Astrocyte (in vitro differentiated cells and primary cell): ENCODE measurements around the gene RASGRP3.

Experiments
- CTCF ChIP-seq: IDR thresholded peaks from 2 replicates; pipeline ENCODE4 v1.5.1; 2011; ENCODE audit warnings: low read depth, mild to moderate bottlenecking, inconsistent platforms, low read length, moderate library complexity; ENCODE audit not compliant: insufficient read depth
- EZH2 ChIP-seq: IDR thresholded peaks from 2 replicates; pipeline ENCODE4 v1.6.1; 2012; ENCODE audit warnings: mild to moderate bottlenecking, low read length, inconsistent platforms; ENCODE audit not compliant: insufficient read depth

DNA sequence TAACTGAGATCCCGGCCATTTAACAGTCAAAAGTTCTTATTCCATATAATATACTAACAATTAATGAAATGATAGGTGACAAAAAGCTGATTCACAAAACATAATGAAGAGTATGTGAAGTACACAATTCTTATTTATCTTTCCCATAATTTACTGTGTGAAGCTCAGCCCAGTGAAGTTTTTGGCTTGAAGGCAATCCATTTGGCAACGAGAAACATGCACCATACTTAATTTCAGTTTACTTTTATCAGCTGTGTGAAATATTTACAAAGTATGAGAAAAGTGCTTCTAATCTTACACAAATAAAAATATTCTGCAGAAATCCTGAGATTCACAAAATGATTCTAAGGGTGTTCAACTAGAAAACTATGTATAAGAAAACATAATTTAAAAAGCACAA, 110.3 kb downstream of the RASGRP3 start:
- TF ChIP-seq CTCF (no peak), EZH2 (no peak)
